Thoracic aorta (tissue), 2 donors: ENCODE data around the gene E2F1. TPM values are rescaled to one million over a fixed set of nuclear protein-coding genes. Genes with fewer than 3 reads are reported as not detected.

Experiments used
- ATAC-seq: fragments of 150-250 bp; one replicate; pipeline ENCODE4 v1.8.0; 2017; ENCODE audit warnings: low read depth; ENCODE audit not compliant: insufficient number of reproducible peaks, low FRiP score
- DNase-seq: peaks from one replicate; pipeline ENCODE4 v3.0.0-alpha.2; 2020; ENCODE audit warnings: low spot score
- H3K27ac ChIP-seq, 2 donors: fragments of 200-600 bp; sonication (generic); 1 replicate in 1 of 2; 2 replicates in 1 of 2; pipeline ENCODE4 v1.5.1; 2016; ENCODE audit warnings: mild to moderate bottlenecking in 2 of 2, moderate library complexity in 2 of 2
- H3K27me3 ChIP-seq: fragments of 200-600 bp; sonication (generic); replicated peaks from 2 replicates; pipeline ENCODE4 v1.6.0; 2016; ENCODE audit warnings: mild to moderate bottlenecking; ENCODE audit not compliant: insufficient read depth
- H3K36me3 ChIP-seq: fragments of 200-600 bp; sonication (generic); one replicate; pipeline ENCODE4 v1.5.1; 2016
- H3K4me1 ChIP-seq, 2 donors: fragments of 200-600 bp; sonication (generic); 1 replicate in 1 of 2; 2 replicates in 1 of 2; pipeline versions ENCODE4 v1.5.1 to v1.6.0; 2016; ENCODE audit warnings: low read depth in 2 of 2, mild to moderate bottlenecking in 1 of 2; ENCODE audit not compliant: control insufficient read depth in 1 of 2
- H3K4me3 ChIP-seq: fragments of 200-600 bp; sonication (generic); 2 replicates; pipeline ENCODE4 v1.5.1; 2016; ENCODE audit warnings: mild to moderate bottlenecking
- H3K9me3 ChIP-seq: fragments of 200-600 bp; sonication (generic); 2 replicates; pipeline ENCODE4 v1.5.1; 2016
- CTCF ChIP-seq: fragments of 200-600 bp; sonication (generic); IDR thresholded peaks from one replicate; pipeline ENCODE4 v1.5.1; 2019; ENCODE audit warnings: antibody characterized with exemption
- total RNA-seq, 2 donors: library from RNA; depleted of rRNA; stranded (reverse); fragments of >200 nt; gene quantifications; one replicate each; pipeline versions ENCODE4 v1.1.0 to v1.2.3, GENCODE V29; 2016

The E2F1 gene
- total RNA-seq, 2 donors from 2014 or later = 0.68 to 0.92 TPM

GRCh38 chr20:33709905-33710541 lies 23.8 kb upstream of the E2F1 start:
- ATAC-seq (no peak), DNase-seq (no peak)
- Histone ChIP-seq H3K4me3 (no peak overlapping the region), H3K4me1 (no peaks in the 10 kb centered on the region), H3K27me3 (no peaks in the 10 kb centered on the region), H3K9me3 (no peaks in the 10 kb centered on the region), H3K36me3 (peaks cover 39% of the 10 kb centered on the region), H3K27ac (no peak overlapping the region)
- TF ChIP-seq CTCF = no peak

GRCh38 chr20:33709398-33709797 lies 23.2 kb upstream of the E2F1 start:
- H3K27me3 ChIP-seq = no peaks in the 10 kb centered on the region
- H3K36me3 ChIP-seq = peaks cover 39% of the 10 kb centered on the region
- ATAC-seq = no peak
- H3K4me3 ChIP-seq = no peak overlapping the region
- H3K4me1 ChIP-seq = no peaks in the 10 kb centered on the region
- H3K9me3 ChIP-seq = no peaks in the 10 kb centered on the region
- TF ChIP-seq CTCF = no peak
- DNase-seq = no peak
- H3K27ac ChIP-seq = no peak overlapping the region

GRCh38 chr20:33707668-33708067 lies 21.5 kb upstream of the E2F1 start:
- no peak for DNase-seq
- H3K4me1 ChIP-seq = no peaks in the 10 kb centered on the region
- peaks cover 31% of the 10 kb centered on the region for H3K36me3 ChIP-seq

GRCh38 chr20:33704197-33704924 lies 18.2 kb upstream of the E2F1 start:
- Histone ChIP-seq H3K27ac (no peak overlapping the region), H3K4me1 (no peaks in the 10 kb centered on the region), H3K4me3 (no peak overlapping the region), H3K9me3 (no peaks in the 10 kb centered on the region), H3K36me3 (peaks cover 10% of the 10 kb centered on the region), H3K27me3 (no peaks in the 10 kb centered on the region)
- TF ChIP-seq CTCF = no peak
- ATAC-seq (no peak), DNase-seq (no peak)

More at GRCh38 chr20:33707668-33708067, 21.5 kb upstream of the E2F1 start:
- no peak overlapping the region for H3K27ac ChIP-seq
- TF ChIP-seq CTCF = no peak
- no peaks in the 10 kb centered on the region for H3K27me3 ChIP-seq
- H3K4me3 ChIP-seq = no peak overlapping the region
- no peak for ATAC-seq
- no peaks in the 10 kb centered on the region for H3K9me3 ChIP-seq

- no peak for TF ChIP-seq CTCF
- ATAC-seq (no peak), DNase-seq (no peak)
- H3K4me3 ChIP-seq = no peak overlapping the region
- no peaks in the 10 kb centered on the region for H3K9me3 ChIP-seq
- no peaks in the 10 kb centered on the region for H3K27me3 ChIP-seq
- no peaks in the 10 kb centered on the region for H3K4me1 ChIP-seq
- H3K36me3 ChIP-seq = peaks cover 10% of the 10 kb centered on the region
- H3K27ac ChIP-seq = no peak overlapping the region
These were observed 17.4 kb upstream of the E2F1 start for GRCh38 chr20:33703498-33704137.
